ENCODE measurements around the gene SARM1. TPM values are rescaled to one million over a fixed set of nuclear protein-coding genes. Genes with fewer than 3 reads are reported as not detected.

The SARM1 gene
- total RNA-seq, 1 experiment from 2014 or later: 17.4 TPM

GRCh38 chr17:28347261-28347891 lies 24.1 kb upstream of the SARM1 start:
- TF ChIP-seq SIN3A (IDR thresholded peaks at IDR 0.05; ENCODE audit: borderline replicate concordance, insufficient read depth, low read depth, low read length) (no peak), REST (IDR thresholded peaks at IDR 0.05; ENCODE audit: insufficient read depth in 1 of 2, low read depth in 2 of 2, low read length in 1 of 2) (0 out of 4 replicates have a peak, but pooled peaks of 1 of the 2 experiments have one; percentile 30)
- POLR2A ChIA-PET: interaction anchor here (0.5 kb wide), 1 partner anchor 197 kb away, joined by 5 read pairs; no protein-coding TSS in a partner anchor
- CTCF ChIA-PET: interaction anchor here (0.7 kb wide), 2 partner anchors 12 to 28 kb away, joined by 3 to 5 read pairs; partner anchors contain the start of genes IFT20 and TNFAIP1
- H3K4me3 ChIP-seq (ENCODE audit: low read depth in 2 of 2, low read length in 2 of 2): no peak overlapping the region
- intact Hi-C loops (cut with micrococcal nuclease; ENCODE audit: unreplicated experiment): no loop called here
- in situ Hi-C loops (cut with HindIII; ENCODE audit: low pct_unique_long_range_greater_than_20kb, low sequenced_read_pairs): no loop called here
- no peaks in the 10 kb centered on the region for H3K9me3 ChIP-seq (ENCODE audit: control insufficient read depth, insufficient read depth, low read depth, low read length)
- H3K27me3 ChIP-seq (ENCODE audit: control insufficient read depth, insufficient read depth, low read length): no peaks in the 10 kb centered on the region
- peaks cover 26% of the 10 kb centered on the region for H3K4me1 ChIP-seq (ENCODE audit: control insufficient read depth, insufficient read depth, low read length)
- BruUV-seq (replicated peaks): TSS peak; percentile 23
- ATAC-seq: peak; percentile 70
- peaks cover 10% of the 10 kb centered on the region for H3K36me3 ChIP-seq (ENCODE audit: control insufficient read depth, insufficient read depth, low read length)
- DNase-seq (ENCODE audit: low read depth, low spot score): no peak
- peak overlapping the region; percentile 65; the same call in 1 of the 2 replicates for H3K27ac ChIP-seq (ENCODE audit: low read length)

GRCh38 chr17:28348979-28349378 lies 22.5 kb upstream of the SARM1 start:
- intact Hi-C loops (cut with micrococcal nuclease; ENCODE audit: unreplicated experiment): no loop called here
- Histone ChIP-seq H3K4me3 (ENCODE audit: low read depth in 2 of 2, low read length in 2 of 2) (no peak overlapping the region), H3K36me3 (ENCODE audit: control insufficient read depth, insufficient read depth, low read length) (peaks cover 20% of the 10 kb centered on the region), H3K27ac (ENCODE audit: low read length) (no peak overlapping the region), H3K9me3 (ENCODE audit: control insufficient read depth, insufficient read depth, low read depth, low read length) (no peaks in the 10 kb centered on the region), H3K4me1 (ENCODE audit: control insufficient read depth, insufficient read depth, low read length) (peaks cover 26% of the 10 kb centered on the region), H3K27me3 (ENCODE audit: control insufficient read depth, insufficient read depth, low read length) (no peaks in the 10 kb centered on the region)
- DNase-seq (ENCODE audit: low read depth, low spot score) (no peak), ATAC-seq (no peak)
- TF ChIP-seq TCF7L2 (IDR thresholded peaks at IDR 0.05; ENCODE audit: low read depth, low read length) (no peak), CTCF (IDR thresholded peaks at IDR 0.05) (no peak), REST (IDR thresholded peaks at IDR 0.05; ENCODE audit: insufficient read depth in 1 of 2, low read depth in 2 of 2, low read length in 1 of 2) (no peak), SIN3A (IDR thresholded peaks at IDR 0.05; ENCODE audit: borderline replicate concordance, insufficient read depth, low read depth, low read length) (no peak)
- no TSS peak for BruUV-seq (replicated peaks)
- POLR2A ChIA-PET: interaction anchor here (0.9 kb wide), 1 partner anchor 9 kb away, joined by 4 read pairs; the partner anchor contains the start of gene POLDIP2
- in situ Hi-C loops (cut with HindIII; ENCODE audit: low pct_unique_long_range_greater_than_20kb, low sequenced_read_pairs): no loop called here
- CTCF ChIA-PET: interaction anchor here (0.6 kb wide), 1 partner anchor 78 kb away, joined by 4 read pairs; no protein-coding TSS in a partner anchor

Data from Panc1 (cell line).